Measurements from ENCODE around the gene P2RY11.

Gene P2RY11

GRCh38 chr19:10159610-10160009 lies 48.1 kb downstream of the P2RY11 start:
- FAIRE-seq (no peak), DNase-seq (ENCODE audit: insufficient read length, low spot score) (no peak)
- TF ChIP-seq SPI1 (IDR thresholded peaks at IDR 0.05; ENCODE audit: low read depth, low read length) (no peak), POLR2AphosphoS5 (IDR thresholded peaks at IDR 0.05; ENCODE audit: low read depth, low read length) (no peak), POLR2A (IDR thresholded peaks at IDR 0.05; ENCODE audit: low read depth, low read length) (no peak), TAF1 (IDR thresholded peaks at IDR 0.05; ENCODE audit: low read depth, low read length) (no peak), POU2F2 (IDR thresholded peaks at IDR 0.05; ENCODE audit: low read depth, low read length) (no peak), PAX5 (IDR thresholded peaks at IDR 0.05; ENCODE audit: insufficient read depth, low read length, severe bottlenecking) (no peak)

GRCh38 chr19:10163536-10163935 lies 52.0 kb downstream of the P2RY11 start:
- FAIRE-seq, result no peak
- no peak for DNase-seq (ENCODE audit: insufficient read length, low spot score)
- TF ChIP-seq POLR2AphosphoS5 (IDR thresholded peaks at IDR 0.05; ENCODE audit: low read depth, low read length) (no peak), TAF1 (IDR thresholded peaks at IDR 0.05; ENCODE audit: low read depth, low read length) (no peak), POU2F2 (IDR thresholded peaks at IDR 0.05; ENCODE audit: low read depth, low read length) (no peak), POLR2A (IDR thresholded peaks at IDR 0.05; ENCODE audit: low read depth, low read length) (no peak), SPI1 (IDR thresholded peaks at IDR 0.05; ENCODE audit: low read depth, low read length) (no peak), PAX5 (IDR thresholded peaks at IDR 0.05; ENCODE audit: insufficient read depth, low read length, severe bottlenecking) (no peak)

Data from GM12891 (cell line).